CD4-positive, alpha-beta T cell treated with Interleukin-17A for 4 hours (primary cell): ENCODE results near the gene SELENON.
"Not testable (repeated sequence)": the region's sequence is repeated elsewhere in the genome, so short reads cannot be mapped to it uniquely, and the experiment has no call there.

Experiments
- DNase-seq: peaks from one replicate; pipeline ENCODE4 v3.0.0-alpha.2; 2020; ENCODE audit warnings: mixed read lengths

Gene SELENON

DNA sequence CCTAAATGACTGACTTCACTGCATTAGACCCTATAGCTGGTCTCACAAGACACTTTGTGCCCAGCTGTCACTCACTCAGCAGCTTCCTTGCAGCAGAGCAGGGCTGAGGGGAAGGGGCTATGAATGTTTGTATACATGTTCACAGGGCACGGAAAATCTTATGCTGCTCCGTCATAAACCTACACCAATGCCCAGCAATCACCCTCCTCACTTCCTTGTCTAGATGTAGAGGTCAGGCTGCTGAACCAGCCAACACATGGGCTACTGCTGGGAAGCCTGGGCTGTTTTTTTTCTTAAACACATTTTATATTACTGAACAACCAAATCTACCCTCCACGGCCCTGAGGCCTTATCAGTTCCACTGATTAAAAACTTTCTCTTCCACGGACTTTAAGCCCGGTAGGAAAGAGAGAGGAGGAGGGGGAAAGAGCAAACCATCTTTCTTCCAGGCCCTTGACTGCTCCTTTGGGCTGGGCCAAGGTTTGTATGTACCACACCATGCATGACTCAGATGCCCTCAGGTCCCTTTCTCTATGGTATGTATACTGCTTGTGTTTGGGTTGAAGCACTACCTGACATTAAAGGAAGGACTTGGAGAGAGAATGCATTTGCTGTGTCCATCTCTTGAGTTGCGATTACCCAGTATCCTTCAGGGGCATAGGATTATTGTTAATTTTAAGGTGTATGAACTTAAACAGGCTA, 32.5 kb downstream of the SELENON start:
- DNase-seq, result no peak

DNA sequence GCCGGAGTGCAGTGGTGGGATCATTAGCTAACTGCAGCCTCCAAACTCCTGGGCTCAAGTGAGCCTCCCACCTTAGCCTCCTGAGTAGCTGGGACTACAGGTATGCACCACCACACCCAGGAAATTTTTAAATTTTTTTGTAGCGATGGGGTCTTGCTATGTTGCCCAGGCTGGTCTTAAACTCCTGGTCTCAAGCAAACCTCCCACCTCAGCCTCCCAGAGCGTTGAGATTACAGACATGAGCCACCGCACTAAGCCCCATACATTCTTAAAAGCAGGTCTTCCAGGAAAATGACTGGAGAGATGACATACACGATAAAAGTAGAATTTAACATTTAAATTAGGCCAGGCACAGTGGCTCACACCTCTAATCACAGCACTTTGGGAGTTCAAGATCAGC, 33.2 kb downstream of the SELENON start:
- DNase-seq, result no peak

DNA sequence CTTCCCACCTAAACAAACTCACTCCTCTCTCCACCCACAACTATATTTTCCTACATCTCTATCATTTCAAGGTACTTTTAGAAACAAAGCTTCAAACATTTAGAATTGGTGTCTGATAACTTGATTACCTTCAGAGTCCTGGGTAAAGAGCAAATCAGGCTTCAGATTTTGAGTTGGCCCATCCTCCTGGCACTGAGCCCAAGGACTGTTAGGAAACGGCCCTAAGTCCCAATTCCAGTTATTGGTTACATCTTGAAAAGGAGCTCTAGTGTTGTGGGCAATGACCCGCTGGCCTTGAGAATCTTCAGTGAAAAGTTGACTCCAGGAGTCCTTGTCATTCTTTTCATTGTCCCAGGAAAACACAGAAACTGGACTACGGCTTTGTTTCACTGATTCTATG, 34.9 kb downstream of the SELENON start:
- DNase-seq, result no peak

DNA sequence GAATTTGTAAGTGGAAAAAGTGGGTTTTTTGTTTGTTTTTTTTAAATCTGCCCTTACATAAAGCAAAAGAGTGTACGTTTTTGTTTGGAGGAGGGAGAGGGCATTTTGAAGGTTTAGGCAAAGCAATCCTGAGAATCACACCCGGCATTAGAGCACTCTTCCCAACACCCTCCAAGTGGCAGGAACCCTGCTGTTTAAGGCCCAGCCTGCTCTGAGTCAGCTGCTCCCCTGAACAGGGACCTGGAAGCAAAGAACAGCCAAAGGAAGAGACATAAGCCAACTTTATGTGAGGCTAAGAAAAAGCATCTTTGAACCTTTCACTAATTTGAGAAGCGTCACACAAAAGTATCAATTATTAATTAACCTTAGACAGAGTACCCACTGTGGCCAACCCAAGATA, 36.7 kb downstream of the SELENON start:
- no peak for DNase-seq

DNA sequence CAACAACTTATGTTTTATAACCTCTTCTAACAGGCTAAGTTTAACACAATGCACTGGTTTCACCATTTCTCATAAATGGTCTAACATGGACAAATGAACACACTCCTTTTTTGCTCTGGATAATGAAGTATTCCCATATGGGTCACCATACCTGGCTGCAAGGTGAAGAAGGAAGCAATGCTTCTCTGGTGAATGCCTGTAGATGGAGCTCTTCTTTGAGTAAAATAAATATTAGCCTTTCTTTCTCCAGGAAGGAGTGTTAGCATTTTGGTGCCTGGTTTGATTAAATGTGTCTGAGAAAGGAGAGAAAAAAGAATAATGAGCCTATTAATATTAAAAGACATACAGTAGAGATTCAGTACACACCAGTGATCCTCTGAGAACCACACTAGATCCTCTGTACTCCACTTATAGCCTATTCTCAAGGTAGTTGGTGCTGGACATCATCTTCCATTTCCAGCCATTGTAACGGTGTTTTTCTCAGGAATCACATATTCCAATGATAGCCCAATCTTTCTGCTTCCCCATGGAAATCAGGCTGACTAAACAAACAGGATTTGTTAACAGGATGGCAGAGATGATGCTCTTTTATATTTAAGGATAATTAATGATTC, 37.4 kb downstream of the SELENON start:
- DNase-seq, result no peak

DNA sequence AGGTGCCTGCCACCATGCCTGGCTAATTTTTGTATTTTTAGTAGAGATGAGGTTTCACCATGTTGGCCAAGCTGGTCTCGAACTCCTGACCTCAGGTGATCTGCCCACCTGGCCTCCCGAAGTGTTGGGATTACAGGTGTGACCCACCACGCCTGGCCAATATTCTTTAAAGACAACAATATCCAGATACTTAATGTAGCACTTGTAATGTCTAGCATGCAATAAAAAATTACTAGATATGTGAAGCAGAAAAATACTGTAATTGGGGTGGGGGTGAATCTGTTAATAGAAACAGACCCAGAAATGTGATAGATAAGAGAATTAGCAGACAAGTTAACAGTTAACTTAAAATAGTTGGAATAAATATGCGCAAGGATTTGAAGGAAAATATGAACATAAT, 39.8 kb downstream of the SELENON start:
- DNase-seq, result not testable (repeated sequence)

DNA sequence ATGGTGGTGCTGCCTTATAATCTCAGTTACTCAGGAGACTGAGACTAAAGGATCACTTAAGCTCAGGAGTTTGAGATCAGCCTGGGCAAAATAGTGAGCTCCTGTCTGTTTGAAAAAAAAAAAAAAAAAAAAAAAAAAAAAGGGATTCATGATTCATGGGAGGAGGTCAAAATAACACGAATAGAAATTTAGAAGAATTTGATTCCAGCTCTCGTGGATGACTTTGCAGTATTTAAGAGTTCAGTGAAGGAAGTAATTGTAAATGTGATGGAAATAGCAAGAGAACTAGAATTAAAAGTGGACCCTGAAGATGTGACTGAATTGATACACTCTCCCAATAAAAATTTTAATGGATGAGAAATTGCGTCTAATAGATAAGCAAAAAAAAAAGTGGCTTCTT, 43.5 kb downstream of the SELENON start:
- no peak for DNase-seq

DNA sequence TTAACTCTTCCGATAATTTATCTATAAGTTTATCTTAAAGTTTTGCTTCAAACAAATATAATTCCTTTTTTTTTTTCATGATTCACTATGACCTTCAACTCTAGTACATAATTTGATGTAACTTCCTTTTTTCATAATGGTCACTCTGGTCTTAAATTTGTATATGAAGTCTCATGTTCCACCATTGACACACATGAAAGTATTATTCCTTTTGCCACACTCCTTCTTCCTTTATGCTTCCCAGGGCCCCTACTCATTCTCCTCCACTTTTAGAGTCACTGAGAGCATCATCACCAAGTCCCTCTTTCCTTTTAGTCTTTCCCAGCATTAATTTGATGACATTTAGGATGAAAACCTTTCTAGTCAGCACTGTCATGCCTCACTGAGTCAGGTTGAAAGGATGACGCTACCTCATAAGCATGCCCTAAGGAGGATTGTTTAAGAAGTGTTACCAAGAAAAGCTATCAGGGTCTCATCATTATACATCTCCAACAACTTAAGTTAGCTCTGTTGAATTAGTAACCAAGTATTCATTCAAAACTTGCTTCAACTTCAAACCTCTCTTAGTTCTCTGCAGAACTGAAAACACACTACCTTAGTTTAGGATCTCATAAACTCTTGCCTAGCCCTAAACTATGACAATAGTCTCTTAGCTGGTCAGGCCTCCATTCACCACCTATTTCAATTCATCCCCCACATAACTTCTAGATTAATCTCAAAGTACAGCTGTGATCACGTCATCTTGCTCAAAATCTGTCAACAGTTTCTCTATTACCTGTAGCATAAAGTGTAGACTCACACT, 44.7 kb downstream of the SELENON start:
- no peak for DNase-seq

DNA sequence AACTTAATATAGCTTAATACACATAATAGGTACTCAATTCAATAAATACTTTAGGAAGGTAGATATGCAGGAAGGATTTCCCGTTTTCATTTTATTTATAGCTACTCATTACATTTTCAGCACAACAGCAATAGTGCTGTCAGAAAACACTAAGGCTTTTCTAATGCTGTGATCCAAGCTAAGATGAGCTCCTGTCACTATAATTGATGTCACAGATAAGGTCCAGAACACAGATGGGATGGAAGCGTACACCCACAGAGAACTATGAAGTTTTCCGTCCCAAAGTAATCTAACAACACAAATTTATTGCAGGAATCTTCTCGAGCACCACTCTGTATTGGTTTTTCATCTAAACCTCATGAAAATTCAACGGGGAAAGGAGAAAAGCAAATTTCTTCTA, 45.7 kb downstream of the SELENON start:
- no peak for DNase-seq

DNA sequence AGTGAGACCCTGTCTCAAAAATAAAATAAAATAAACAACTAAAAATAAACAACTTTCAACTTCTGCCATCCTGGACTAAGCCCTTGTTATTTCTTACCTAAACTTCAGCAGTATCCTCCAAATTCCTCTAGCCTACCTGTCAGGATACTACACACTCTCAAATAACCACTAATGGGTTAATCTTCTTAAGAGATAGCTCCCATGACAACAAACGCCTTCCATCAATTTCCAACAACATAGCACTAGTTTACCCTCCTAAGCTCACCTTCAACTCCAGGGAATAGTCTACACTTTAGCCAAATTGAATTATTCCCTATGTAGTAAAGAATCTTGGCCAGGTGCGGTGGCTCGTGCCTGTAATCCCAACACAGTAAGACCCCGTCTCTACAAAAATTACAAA, 47.9 kb downstream of the SELENON start:
- no peak for DNase-seq

DNA sequence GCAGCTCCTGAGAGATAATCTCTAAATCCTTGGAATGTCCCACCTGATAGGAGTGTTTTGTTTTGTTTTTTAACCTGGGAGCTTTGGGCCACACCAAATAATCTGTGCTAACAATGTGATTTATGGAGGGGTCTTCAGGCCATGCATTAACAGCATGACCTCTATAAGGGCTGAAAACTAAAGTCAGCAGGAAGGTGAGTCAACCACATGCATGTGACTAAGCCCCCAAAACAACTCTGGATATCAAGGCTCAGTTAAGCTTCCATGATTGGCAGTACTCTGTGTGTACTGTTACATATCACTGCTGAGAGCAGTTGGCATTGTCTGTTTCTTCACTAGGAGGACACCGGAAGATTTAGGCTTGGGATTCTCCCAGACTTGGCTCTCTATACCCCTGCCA, 48.5 kb downstream of the SELENON start:
- DNase-seq, result no peak

DNA sequence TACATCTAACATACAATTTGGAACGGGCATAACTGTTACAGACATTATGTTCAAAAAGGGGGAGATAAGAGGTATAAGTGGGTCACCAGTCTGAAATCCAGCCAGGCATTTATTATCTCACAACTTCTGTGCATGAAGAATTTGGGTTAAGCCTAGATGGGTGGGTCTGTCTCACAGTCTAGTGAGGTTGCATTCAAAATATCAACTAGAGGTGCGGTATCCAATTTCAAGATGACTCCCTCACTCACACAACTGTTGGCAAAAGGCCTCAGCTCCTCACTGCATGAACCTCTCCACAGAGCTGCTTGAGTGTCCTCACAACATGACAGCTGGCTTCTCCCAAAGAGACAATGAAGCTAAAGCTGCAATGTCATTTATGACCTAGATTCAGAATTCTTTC, 54.6 kb downstream of the SELENON start:
- DNase-seq, result no peak

DNA sequence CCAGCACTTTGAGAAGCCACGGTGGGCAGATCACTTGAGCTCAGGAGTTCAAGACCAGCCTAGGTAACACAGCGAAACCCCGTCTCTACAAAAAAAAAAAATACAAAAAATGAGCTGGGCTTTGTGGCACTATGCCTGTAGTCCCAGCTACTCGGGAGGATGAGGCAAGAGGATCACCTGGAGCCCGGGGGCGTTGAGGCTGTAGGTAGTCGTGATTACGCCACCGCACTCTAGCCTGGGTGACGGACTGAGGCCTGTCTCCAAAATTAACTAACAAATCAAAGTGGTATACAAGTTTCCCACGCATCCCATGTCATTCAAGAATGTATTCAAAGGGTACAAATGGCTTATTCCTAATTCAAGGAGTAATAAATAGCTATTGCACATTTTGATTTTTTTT, 56.9 kb downstream of the SELENON start:
- no peak for DNase-seq

DNA sequence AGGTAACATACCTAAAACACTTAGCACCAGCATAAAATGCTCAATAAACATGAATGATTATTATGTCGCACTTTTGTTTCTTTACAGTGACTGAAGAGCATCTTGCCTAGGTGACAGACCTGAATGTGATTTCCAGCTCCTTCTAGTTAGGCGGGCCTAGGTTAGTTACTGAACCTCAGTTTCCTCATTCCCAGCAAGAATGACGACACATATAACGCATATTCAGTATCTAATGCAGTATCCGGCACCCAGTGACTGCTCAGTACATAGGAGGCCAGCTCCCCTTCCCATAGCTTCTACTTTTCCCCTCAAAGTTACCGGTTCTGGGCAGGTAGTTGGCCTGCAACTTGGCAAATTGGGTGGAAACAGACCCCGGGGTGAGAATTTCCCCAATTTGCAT, 58.5 kb downstream of the SELENON start:
- DNase-seq, result no peak

DNA sequence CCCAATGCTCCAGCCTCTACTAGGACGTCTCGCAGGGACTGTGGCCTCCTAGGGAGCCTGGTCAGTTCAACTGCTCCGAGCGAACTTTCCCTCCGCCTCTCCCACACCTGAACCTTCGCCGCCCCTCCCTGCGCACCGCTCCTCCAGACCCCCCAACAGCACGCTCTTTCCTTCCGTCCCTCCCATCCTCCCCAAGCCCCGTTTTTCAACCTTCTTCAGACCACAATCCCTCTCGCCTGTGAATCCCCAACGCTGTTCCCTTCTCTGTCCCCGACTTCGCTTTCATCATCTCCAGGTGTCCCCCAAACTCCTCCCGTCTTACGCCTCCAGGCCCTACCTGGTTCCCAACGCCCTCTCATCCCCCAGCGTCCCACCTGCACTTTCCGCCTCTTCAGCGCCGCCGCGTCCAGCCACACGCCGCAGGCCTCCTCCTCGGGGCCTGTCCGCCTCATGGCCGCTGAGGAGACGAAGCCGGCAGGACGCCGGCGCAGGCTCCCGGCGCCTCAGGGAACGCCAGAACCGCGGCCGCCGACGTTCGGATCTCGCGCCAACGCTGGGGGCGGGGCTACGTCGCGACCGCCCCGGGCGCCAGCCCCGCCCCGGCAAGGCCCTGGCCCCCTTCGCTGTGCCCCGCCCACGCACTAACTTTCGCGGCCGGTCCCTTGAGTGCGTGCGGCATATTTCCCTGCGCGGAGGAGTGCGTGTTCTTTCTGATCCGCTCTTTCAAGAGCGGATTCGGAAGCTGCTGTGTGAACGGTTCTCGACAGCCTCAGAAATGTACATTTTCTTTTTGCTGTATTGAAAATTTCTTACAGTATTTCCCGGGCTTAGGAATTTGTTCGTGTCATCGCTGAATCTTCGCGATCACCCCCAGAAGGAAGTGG, 59.2 kb downstream of the SELENON start, which contains the start of gene AUNIP:
TSS of gene AUNIP (minus strand) at position 552 of the 884 bp plus-strand sequence. CDS start at position 452, 100 bp downstream.
- peak; percentile 94 for DNase-seq

DNA sequence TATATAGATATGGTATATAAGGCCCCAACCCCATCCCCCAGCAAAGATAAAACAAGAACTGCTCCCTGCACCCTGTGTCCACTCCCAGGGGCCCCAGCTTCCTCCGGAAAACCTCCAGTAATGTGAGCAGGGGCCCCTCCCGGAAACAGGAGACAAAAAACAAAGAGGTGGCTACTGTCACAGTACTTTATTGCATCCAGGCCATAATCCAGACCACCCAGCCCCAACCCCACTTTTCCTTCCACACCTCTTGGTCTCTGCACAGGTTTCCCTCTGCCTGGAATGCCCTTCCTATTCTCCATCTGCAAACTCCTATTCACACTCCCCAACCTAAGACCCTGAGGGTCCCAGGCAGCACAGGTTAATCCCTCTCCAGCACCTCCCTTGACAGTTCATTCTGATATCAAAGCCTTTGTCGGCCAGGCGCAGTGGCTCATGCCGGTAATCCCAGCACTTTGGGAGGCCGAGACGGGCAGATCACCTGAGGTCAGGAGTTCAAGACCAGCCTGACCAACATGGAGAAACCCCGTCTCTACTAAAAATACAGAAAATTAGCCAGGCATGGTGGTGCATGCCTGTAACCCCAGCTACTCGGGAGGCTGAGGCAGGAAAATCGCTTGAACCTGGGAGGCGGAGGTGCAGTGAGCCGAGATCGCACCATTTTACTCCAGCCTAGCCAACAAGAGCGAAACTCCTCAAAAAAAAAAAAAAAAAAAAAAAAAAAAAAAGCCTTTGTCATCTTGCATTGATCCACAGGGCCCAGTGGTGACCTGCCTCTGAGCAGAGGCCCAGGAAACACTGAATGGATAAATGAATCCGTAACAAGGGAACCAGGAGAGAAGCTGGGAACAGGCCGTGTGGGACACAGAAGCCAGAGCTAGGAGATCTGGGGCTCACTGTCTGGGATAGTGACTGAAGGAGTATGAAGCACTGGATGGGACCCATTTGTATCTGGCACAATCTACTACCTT, 61.6 kb downstream of the SELENON start:
- DNase-seq, result no peak

DNA sequence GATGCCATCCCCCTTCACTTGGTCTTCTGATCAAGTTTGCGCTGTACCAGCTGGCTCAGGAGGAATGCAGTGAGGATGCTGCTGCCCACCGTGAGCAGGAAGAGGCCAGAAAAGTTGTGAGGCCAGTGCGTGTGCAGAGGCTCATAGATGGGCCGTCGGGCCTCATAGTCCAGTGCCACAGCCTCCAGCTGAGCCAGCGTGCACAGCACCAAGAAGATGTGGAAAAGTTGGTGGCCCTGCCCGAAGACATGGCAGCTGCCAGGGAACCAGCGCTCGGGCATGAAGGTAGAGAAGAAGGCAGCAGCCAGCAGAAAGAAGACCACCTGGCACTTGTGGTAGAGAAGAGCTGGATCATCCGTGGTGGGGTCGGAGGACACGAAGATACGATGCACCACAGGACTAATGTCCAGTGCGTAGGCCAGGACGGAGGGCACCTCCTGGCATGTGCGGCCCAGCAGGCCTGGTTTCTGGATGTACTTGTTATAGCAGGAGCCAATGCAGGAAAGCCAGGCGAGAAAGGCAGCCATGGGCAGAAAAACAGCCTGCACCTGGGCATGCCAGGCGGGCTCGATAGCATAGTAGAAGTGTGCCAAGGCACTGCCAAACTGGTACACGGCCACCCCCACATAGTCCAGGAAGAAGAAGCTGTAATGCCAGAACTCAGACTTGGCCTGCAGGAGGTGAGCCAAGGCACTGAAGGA, 62.9 kb downstream of the SELENON start:
- DNase-seq, result no peak

DNA sequence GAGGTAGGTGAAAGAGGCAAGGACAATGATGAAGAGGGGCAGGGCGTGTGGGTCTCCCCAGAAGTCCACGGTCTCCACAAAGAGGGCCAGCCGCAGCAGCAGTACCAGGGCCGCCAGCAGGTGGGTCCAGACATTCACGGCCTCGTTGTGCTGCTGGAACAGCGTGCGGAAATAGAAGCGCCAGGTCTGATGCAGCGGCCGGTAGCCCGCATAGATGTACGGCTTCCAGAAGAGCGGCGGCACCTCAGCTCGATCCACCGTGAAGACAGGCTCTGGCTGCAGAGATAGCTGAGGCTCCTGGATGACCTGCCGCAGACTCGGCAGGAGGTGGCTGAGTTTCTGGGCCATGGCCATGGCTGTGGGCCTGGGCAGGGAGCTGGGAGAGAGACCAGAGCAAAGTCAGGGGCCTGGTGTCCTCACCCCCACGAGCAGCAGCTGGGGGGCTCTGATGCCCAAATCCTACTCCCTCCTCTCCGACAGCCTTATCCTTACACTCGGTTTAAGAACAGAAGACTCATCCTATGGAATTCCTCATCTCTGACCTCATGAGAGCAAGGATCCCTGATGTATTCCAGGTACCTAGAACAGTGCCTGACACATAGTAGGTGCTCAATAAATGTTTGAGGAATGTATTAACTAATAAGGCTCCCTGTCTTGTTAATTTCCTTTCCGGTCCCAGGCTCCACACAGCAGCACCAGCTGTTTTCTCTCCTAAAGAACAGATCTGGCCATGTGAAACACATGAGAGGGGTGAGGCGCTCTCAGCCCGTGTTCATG, 63.7 kb downstream of the SELENON start:
- DNase-seq, result no peak

DNA sequence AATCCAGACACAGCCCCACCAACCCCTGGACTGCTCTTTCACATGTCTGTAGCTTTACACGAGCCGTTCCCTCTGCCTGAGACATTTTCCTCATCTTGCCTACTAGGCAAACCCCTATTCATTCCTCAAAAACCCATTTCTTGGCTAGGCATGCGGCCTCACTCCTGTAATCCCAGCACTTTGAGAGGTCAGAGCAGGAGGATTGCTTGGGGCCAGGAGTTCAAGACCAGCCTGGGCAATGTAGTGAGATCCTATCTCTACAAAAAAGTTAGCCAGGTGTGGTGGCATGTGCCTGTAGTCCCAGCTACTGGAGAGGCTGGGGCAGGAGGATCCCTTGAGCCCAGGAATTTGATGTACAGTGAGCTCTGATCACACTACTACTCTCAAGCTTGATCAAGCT, 64.4 kb downstream of the SELENON start:
- DNase-seq, result no peak

DNA sequence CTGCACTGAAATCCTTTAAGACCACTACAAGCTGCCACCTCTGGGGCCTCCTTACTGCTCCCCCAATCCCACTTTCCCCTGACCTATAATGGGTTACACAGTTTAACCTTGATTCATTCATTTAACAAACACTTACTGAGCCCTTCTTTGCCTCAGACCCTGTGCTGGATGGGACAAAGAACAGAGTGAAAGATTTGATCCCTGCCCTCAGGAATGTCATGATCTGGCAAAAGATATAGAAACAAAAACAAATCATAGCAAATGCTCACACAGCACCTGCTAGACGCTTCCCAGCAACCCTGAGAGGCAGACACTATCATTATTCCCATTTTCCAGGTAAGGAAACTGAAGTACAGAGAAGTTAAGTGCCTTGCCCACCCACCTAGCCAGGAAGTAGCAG, 66.3 kb downstream of the SELENON start:
- no peak for DNase-seq
